ENCODE results near the gene S100A7A.

The S100A7A gene

GRCh38 chr1:153465811-153466636 is 49.7 kb downstream of the S100A7A start:
- no peak for DNase-seq

- no peak for DNase-seq
Measured at GRCh38 chr1:153466908-153467307, 50.6 kb downstream of the S100A7A start.

GRCh38 chr1:153470707-153471106 is 54.4 kb downstream of the S100A7A start:
- DNase-seq, result no peak

Measured in NCI-H1930 (cell line).